AG04450 (cell line): Measurements from ENCODE around the gene CIBAR2. TPM values are rescaled to one million over a fixed set of nuclear protein-coding genes. Genes with fewer than 3 reads are reported as not detected.

Experiments
- CTCF ChIA-PET: fragments of 300-600, 350-600 bp; formaldehyde crosslinking; extraction: SDS; loops from one replicate; lab custom pipeline; 2022; ENCODE audit warnings: antibody characterized with exemption, inconsistent platforms; lab: Charles Lee
- POLR2A ChIA-PET: fragments of 350-600 bp; formaldehyde crosslinking; extraction: SDS; loops from one replicate; lab custom pipeline; 2021; ENCODE audit warnings: antibody characterized with exemption, inconsistent platforms; lab: Yijun Ruan, JAX
- DNase-seq: peaks from one replicate; pipeline ENCODE4 v3.0.0-alpha.2; 2011; ENCODE audit warnings: low read depth, low spot score
- H3K27ac ChIP-seq: one replicate; pipeline ENCODE4 v1.5.1; 2012; ENCODE audit warnings: low read depth, low read length, control low read depth
- H3K27me3 ChIP-seq: one replicate; pipeline ENCODE4 v1.6.0; 2012; ENCODE audit warnings: low read length; ENCODE audit not compliant: control insufficient read depth, insufficient read depth
- H3K4me3 ChIP-seq: 2 replicates; pipeline ENCODE4 v1.5.1; 2011; ENCODE audit warnings: mild to moderate bottlenecking, low read depth, low read length, control low read depth
- H3K9me3 ChIP-seq: 2 replicates; pipeline ENCODE4 v1.5.1; 2012; ENCODE audit warnings: low read length; ENCODE audit not compliant: control insufficient read depth, insufficient read depth
- CTCF ChIP-seq: IDR thresholded peaks from 2 replicates; pipeline ENCODE4 v1.5.1; 2011; ENCODE audit warnings: low read depth, low read length, control low read depth, inconsistent platforms
- polyA plus RNA-seq: library from polyadenylated mRNA; depleted of rRNA; stranded (reverse); fragments of >200 nt; gene quantifications from 2 replicates; pipeline ENCODE4 v1.2.3, GENCODE V29; 2011

Gene CIBAR2
- polyA plus RNA-seq, 1 experiment: 0.41 TPM

- CTCF ChIA-PET: no interaction called here
- H3K9me3 ChIP-seq: no peaks in the 10 kb centered on the region; the same call in 1 of the 2 replicates
- no peak overlapping the region for H3K27ac ChIP-seq
- no peaks in the 10 kb centered on the region for H3K27me3 ChIP-seq
- POLR2A ChIA-PET: interaction anchor here (0.5 to 0.8 kb wide), 3 partner anchors 26 to 46 kb away, joined by 3 to 8 read pairs (median 3); partner anchors contain the start of gene KIAA0513
- H3K4me3 ChIP-seq: no peak overlapping the region
- no peak for DNase-seq
- TF ChIP-seq CTCF: no peak
These were observed 43.5 kb downstream of the CIBAR2 start for GRCh38 chr16:85068746-85069145.

- no peak overlapping the region for H3K4me3 ChIP-seq
- DNase-seq: no peak
- TF ChIP-seq CTCF: no peak
- no peak overlapping the region for H3K27ac ChIP-seq
- H3K27me3 ChIP-seq: no peaks in the 10 kb centered on the region
- ChIA-PET CTCF (no interaction called here), POLR2A (no interaction called here)
- H3K9me3 ChIP-seq: no peaks in the 10 kb centered on the region; the same call in 1 of the 2 replicates
These were observed 44.8 kb downstream of the CIBAR2 start for GRCh38 chr16:85067426-85067825.

- TF ChIP-seq CTCF: no peak
- H3K9me3 ChIP-seq: no peaks in the 10 kb centered on the region; the same call in 1 of the 2 replicates
- ChIA-PET POLR2A (no interaction called here), CTCF (no interaction called here)
- no peak overlapping the region for H3K4me3 ChIP-seq
- no peak overlapping the region for H3K27ac ChIP-seq
- DNase-seq: no peak
- no peaks in the 10 kb centered on the region for H3K27me3 ChIP-seq
These were observed 45.2 kb downstream of the CIBAR2 start for GRCh38 chr16:85067024-85067423.

GRCh38 chr16:85066346-85066885 is 45.9 kb downstream of the CIBAR2 start:
- Histone ChIP-seq H3K27ac (no peak overlapping the region), H3K27me3 (peaks cover 2% of the 10 kb centered on the region), H3K9me3 (no peaks in the 10 kb centered on the region; the same call in 1 of the 2 replicates), H3K4me3 (no peak overlapping the region)
- TF ChIP-seq CTCF: no peak
- no peak for DNase-seq
- ChIA-PET CTCF (no interaction called here), POLR2A (no interaction called here)

- CTCF ChIA-PET: interaction anchor here (1.3 kb wide), 1 partner anchor 9 kb away, joined by 5 read pairs; no protein-coding TSS in a partner anchor
- POLR2A ChIA-PET: no interaction called here
- Histone ChIP-seq H3K27ac (no peak overlapping the region), H3K4me3 (no peak overlapping the region), H3K9me3 (no peaks in the 10 kb centered on the region; the same call in 1 of the 2 replicates), H3K27me3 (peaks cover 3% of the 10 kb centered on the region)
- TF ChIP-seq CTCF: no peak
- DNase-seq: no peak
These were observed 47.2 kb downstream of the CIBAR2 start for GRCh38 chr16:85065099-85065498.
